Stimulated activated CD4-positive, alpha-beta T cell treated with anti-CD3 and anti-CD28 coated beads, Interleukin-4, amount 100 ng/mL, for 4 hours (primary cell): ENCODE data around the gene BCKDK.
"Not testable (repeated sequence)": the region's sequence is repeated elsewhere in the genome, so short reads cannot be mapped to it uniquely, and the experiment has no call there.

Experiments used
- DNase-seq, 2 experiments: peaks; one replicate each; pipeline ENCODE4 v3.0.0-alpha.2; 2020

The BCKDK gene

GRCh38 chr16:31144418-31144817, 36.2 kb downstream of the BCKDK start:
- not testable (repeated sequence) for DNase-seq

GRCh38 chr16:31145398-31145990, 37.3 kb downstream of the BCKDK start:
- DNase-seq, result no peak

- no peak for DNase-seq
Measured at GRCh38 chr16:31147574-31147973, 39.4 kb downstream of the BCKDK start.

GRCh38 chr16:31148281-31148728, 40.1 kb downstream of the BCKDK start:
- DNase-seq, result no peak

GRCh38 chr16:31148896-31149295, 40.7 kb downstream of the BCKDK start:
- no peak for DNase-seq

- no peak for DNase-seq
Measured at GRCh38 chr16:31149332-31149731, 41.1 kb downstream of the BCKDK start.

- no peak for DNase-seq
Measured at GRCh38 chr16:31149894-31150890, 42.0 kb downstream of the BCKDK start, which contains the start of gene PRSS36. TSS of gene PRSS36 (minus strand) at chr16:31150066. CDS start at chr16:31150035, 31 bp downstream.

- DNase-seq, result not testable (repeated sequence)
Measured at GRCh38 chr16:31150976-31151375, 42.8 kb downstream of the BCKDK start.

GRCh38 chr16:31157136-31157535, 49.0 kb downstream of the BCKDK start:
- no peak for DNase-seq
